H1 (cell line): ENCODE data around the gene SAMM50. TPM values are rescaled to one million over a fixed set of nuclear protein-coding genes. Genes with fewer than 3 reads are reported as not detected.

Experiments
- CTCF ChIA-PET: fragments of 300-600 bp; sonication (Branson Sonifier 250); formaldehyde crosslinking; loops from one replicate; lab custom pipeline; 2021; ENCODE audit not compliant: partially characterized antibody; lab: Charles Lee
- POLR2A ChIA-PET: fragments of 300-600 bp; sonication (Branson Sonifier 250); formaldehyde crosslinking; loops from one replicate; lab custom pipeline; 2021; ENCODE audit warnings: inconsistent platforms; ENCODE audit not compliant: partially characterized antibody; lab: Charles Lee
- DNase-seq, 2 experiments: peaks; one replicate each; pipeline versions ENCODE4 v3.0.0 to v3.0.0-alpha.2; 2010 to 2022; ENCODE audit warnings: low spot score in 2 of 2, low read depth in 1 of 2, mixed read lengths in 1 of 2
- FAIRE-seq: peaks from 2 replicates; lab custom pipeline; 2011; peaks lifted over from hg19 to GRCh38; lab: Jason Lieb, UNC
- H2AFZ ChIP-seq: 2 replicates; pipeline ENCODE4 v1.8.1; 2012; ENCODE audit warnings: low read length, inconsistent platforms
- H2AK5ac ChIP-seq: 2 replicates; pipeline ENCODE4 v1.6.1; 2013; ENCODE audit warnings: low read depth, low read length
- H2BK120ac ChIP-seq: replicated peaks from 2 replicates; pipeline ENCODE3; 2013; ENCODE audit warnings: low read depth, low read length, inconsistent platforms
- H2BK12ac ChIP-seq: 2 replicates; pipeline ENCODE4 v1.6.1; 2013; ENCODE audit warnings: low read depth, low read length
- H2BK15ac ChIP-seq: 2 replicates; pipeline ENCODE4 v1.6.1; 2013; ENCODE audit warnings: low read length
- H2BK20ac ChIP-seq: 2 replicates; pipeline ENCODE4 v1.6.1; 2013; ENCODE audit warnings: low read length
- H2BK5ac ChIP-seq: 2 replicates; pipeline ENCODE4 v1.6.1; 2013; ENCODE audit warnings: low read depth, low read length
- H3K14ac ChIP-seq: 2 replicates; pipeline ENCODE4 v1.6.1; 2013; ENCODE audit warnings: inconsistent platforms; ENCODE audit not compliant: insufficient read length
- H3K18ac ChIP-seq: 2 replicates; pipeline ENCODE4 v1.6.1; 2013; ENCODE audit warnings: low read length; ENCODE audit errors: extremely low read depth
- H3K23ac ChIP-seq: 2 replicates; pipeline ENCODE4 v1.6.1; 2013; ENCODE audit warnings: inconsistent platforms; ENCODE audit not compliant: insufficient read length
- H3K23me2 ChIP-seq: 2 replicates; pipeline ENCODE4 v1.6.1; 2013; ENCODE audit warnings: low read depth, low read length
- H3K27ac ChIP-seq: 2 replicates; pipeline ENCODE4 v1.6.1; 2011; ENCODE audit warnings: low read depth, low read length, inconsistent platforms
- H3K27me3 ChIP-seq, 4 experiments: replicated peaks in 1 of 4; 1 replicate in 1 of 4; 2 replicates in 3 of 4; pipeline versions ENCODE4 v1.6.1 to v1.8.1; 2011 to 2013; ENCODE audit warnings: low read length in 3 of 4, mild to moderate bottlenecking in 3 of 4, inconsistent platforms in 2 of 4, mixed read lengths in 2 of 4, moderate library complexity in 1 of 4; ENCODE audit not compliant: control insufficient read depth in 3 of 4, insufficient read depth in 3 of 4; ENCODE audit errors: extremely low read depth in 1 of 4
- H3K36me3 ChIP-seq, 4 experiments: 2 replicates each; pipeline versions ENCODE4 v1.6.1 to v1.8.1; 2011 to 2013; ENCODE audit warnings: mild to moderate bottlenecking in 4 of 4, low read length in 3 of 4, moderate library complexity in 2 of 4, control low read depth in 1 of 4, inconsistent platforms in 1 of 4; ENCODE audit not compliant: insufficient read depth in 4 of 4, control insufficient read depth in 2 of 4
- H3K4ac ChIP-seq: replicated peaks from 2 replicates; pipeline ENCODE3; 2013; ENCODE audit warnings: low read length, low read depth, mixed read lengths, inconsistent platforms; ENCODE audit not compliant: insufficient read length
- H3K4me1 ChIP-seq, 4 experiments: replicated peaks in 1 of 4; 1 replicate in 1 of 4; 2 replicates in 3 of 4; pipeline versions ENCODE4 v1.6.1 to v1.8.1; 2011 to 2013; ENCODE audit warnings: low read length in 3 of 4, inconsistent platforms in 2 of 4, mixed read lengths in 1 of 4; ENCODE audit not compliant: insufficient read depth in 4 of 4, control insufficient read depth in 3 of 4
- H3K4me2 ChIP-seq, 2 experiments: 2 replicates each; pipeline versions ENCODE4 v1.6.1 to v1.8.1; 2011 to 2013; ENCODE audit warnings: low read depth in 2 of 2, low read length in 2 of 2, control low read depth in 1 of 2, inconsistent platforms in 1 of 2, mild to moderate bottlenecking in 1 of 2; ENCODE audit not compliant: insufficient read depth in 1 of 2
- H3K4me3 ChIP-seq, 4 experiments: fragments of 200-600, 300-600 bp in 1 of 4; sonication (generic), shearing (Covaris generic), sonication (Bioruptor Twin) in 1 of 4; 2 replicates each; pipeline versions ENCODE4 v1.5.1 to v1.8.1; 2011 to 2016; ENCODE audit warnings: low read length in 4 of 4, low read depth in 3 of 4, control low read depth in 2 of 4, inconsistent platforms in 2 of 4, mild to moderate bottlenecking in 2 of 4, mixed read lengths in 1 of 4, moderate library complexity in 1 of 4; ENCODE audit not compliant: insufficient read depth in 2 of 4; ENCODE audit errors: extremely low read depth in 1 of 4
- H3K56ac ChIP-seq: replicated peaks from 2 replicates; pipeline ENCODE3; 2013; ENCODE audit warnings: low read depth, mild to moderate bottlenecking, mixed read lengths, low read length, inconsistent platforms; ENCODE audit not compliant: insufficient read length
- H3K79me1 ChIP-seq: 2 replicates; pipeline ENCODE4 v1.6.1; 2013; ENCODE audit warnings: low read depth, low read length, control low read depth
- H3K79me2 ChIP-seq, 2 experiments: 2 replicates each; pipeline versions ENCODE4 v1.6.1 to v1.8.1; 2012 to 2013; ENCODE audit warnings: low read length in 2 of 2, mild to moderate bottlenecking in 2 of 2, inconsistent platforms in 1 of 2; ENCODE audit not compliant: insufficient read depth in 2 of 2, control insufficient read depth in 1 of 2
- H3K9ac ChIP-seq, 4 experiments: replicated peaks in 1 of 4; 1 replicate in 1 of 4; 2 replicates in 3 of 4; pipeline versions ENCODE4 v1.6.1 to v1.8.1; 2011 to 2013; ENCODE audit warnings: low read depth in 3 of 4, low read length in 3 of 4, control low read depth in 2 of 4, mild to moderate bottlenecking in 2 of 4, moderate library complexity in 2 of 4, inconsistent platforms in 1 of 4; ENCODE audit errors: extremely low read depth in 1 of 4
- H3K9me3 ChIP-seq, 2 experiments: 2 replicates each; pipeline versions ENCODE4 v1.6.1 to v1.8.1; 2012 to 2013; ENCODE audit warnings: mild to moderate bottlenecking in 2 of 2, moderate library complexity in 2 of 2, control low read depth in 1 of 2, inconsistent platforms in 1 of 2, low read depth in 1 of 2, low read length in 1 of 2, mixed read lengths in 1 of 2; ENCODE audit not compliant: insufficient read depth in 2 of 2
- H4K20me1 ChIP-seq, 2 experiments: replicated peaks in 1 of 2; 2 replicates each; pipeline versions ENCODE3 to v1.8.1; 2011 to 2013; ENCODE audit warnings: inconsistent platforms in 2 of 2, low read length in 2 of 2, mild to moderate bottlenecking in 1 of 2; ENCODE audit not compliant: insufficient read depth in 2 of 2, control insufficient read depth in 1 of 2
- H4K5ac ChIP-seq: 2 replicates; pipeline ENCODE4 v1.6.1; 2013; ENCODE audit warnings: low read length, low read depth, mixed read lengths, inconsistent platforms; ENCODE audit not compliant: insufficient read length
- H4K8ac ChIP-seq: 2 replicates; pipeline ENCODE4 v1.8.0; 2013; ENCODE audit warnings: mild to moderate bottlenecking, moderate library complexity, low read length, inconsistent platforms; ENCODE audit not compliant: insufficient read depth; ENCODE audit errors: extremely low read depth
- H4K91ac ChIP-seq: replicated peaks from 2 replicates; pipeline ENCODE3; 2013; ENCODE audit warnings: low read length, mixed read lengths, inconsistent platforms; ENCODE audit not compliant: insufficient read length
- CTBP2 ChIP-seq: IDR thresholded peaks from 2 replicates; pipeline ENCODE4 v1.7.0; 2011; ENCODE audit warnings: borderline replicate concordance, mild to moderate bottlenecking, moderate library complexity, mixed read lengths, low read length; ENCODE audit not compliant: insufficient read depth, insufficient read length
- EP300 ChIP-seq, 2 experiments: IDR thresholded peaks; 1 replicate in 1 of 2; 2 replicates in 1 of 2; pipeline ENCODE4 v1.6.1; 2011 to 2012; ENCODE audit warnings: low read depth in 2 of 2, low read length in 2 of 2, mild to moderate bottlenecking in 2 of 2, borderline replicate concordance in 1 of 2, inconsistent platforms in 1 of 2, moderate library complexity in 1 of 2
- GTF2F1 ChIP-seq: IDR thresholded peaks from 2 replicates; pipeline ENCODE4 v1.6.1; 2012; ENCODE audit warnings: low read depth, low read length, improper control_type of control experiment, borderline replicate concordance
- KDM4A ChIP-seq: IDR thresholded peaks from one replicate; pipeline ENCODE4 v1.7.1; 2012; ENCODE audit warnings: low read depth, mild to moderate bottlenecking, moderate library complexity, low read length, inconsistent platforms; ENCODE audit not compliant: severe bottlenecking
- PHF8 ChIP-seq: fragments of 200-600 bp; sonication (generic); conservative IDR thresholded peaks from 2 replicates; pipeline ENCODE4 v1.7.1; 2012; ENCODE audit warnings: low read depth, mild to moderate bottlenecking, inconsistent platforms, low read length, moderate library complexity
- RFX5 ChIP-seq: IDR thresholded peaks from 2 replicates; pipeline ENCODE4 v1.6.1; 2011; ENCODE audit warnings: low read depth, low read length, improper control_type of control experiment, borderline replicate concordance
- SAP30 ChIP-seq: fragments of 300-600 bp; sonication (generic); IDR thresholded peaks from 2 replicates; pipeline ENCODE4 v1.7.1; 2012; ENCODE audit warnings: low read length, moderate library complexity, mild to moderate bottlenecking, inconsistent platforms; ENCODE audit not compliant: insufficient read depth, insufficient replicate concordance
- SP1 ChIP-seq: IDR thresholded peaks from 2 replicates; pipeline ENCODE4 v1.6.1; 2011; ENCODE audit warnings: low read depth, low read length
- TAF7 ChIP-seq: optimal IDR thresholded peaks from 2 replicates; pipeline ENCODE3; 2011; ENCODE audit warnings: low read depth, mild to moderate bottlenecking, inconsistent platforms, low read length, moderate library complexity, borderline replicate concordance
- ZNF274 ChIP-seq: IDR thresholded peaks from 2 replicates; pipeline ENCODE4 v1.7.0; 2012; ENCODE audit warnings: low read length, borderline replicate concordance; ENCODE audit errors: extremely low read depth
- WGBS, 2 experiments: shearing (Covaris generic) in 1 of 2; methylation state at CpG; one replicate each; pipeline versions ENCODE4 v1.1.6 to v1.1.7; 2013 to 2015; ENCODE audit warnings: low lambda C conversion rate in 2 of 2, mixed read lengths in 2 of 2, inconsistent platforms in 1 of 2, low coverage in 1 of 2, missing lambda C conversion rate in 1 of 2; ENCODE audit not compliant: insufficient replicate concordance in 2 of 2, insufficient coverage in 1 of 2, insufficient read length in 1 of 2; ENCODE audit errors: extremely low coverage in 1 of 2, missing lambda C conversion rate in 1 of 2; 5-methylcytosine and 5-hydroxymethylcytosine counted together
- polyA plus RNA-seq, 7 experiments: library from polyadenylated mRNA; depleted of rRNA in 3 of 7; stranded (reverse) in 5 of 7; unstranded in 2 of 7; fragments of >200 nt in 5 of 7; fragments of 200-250 nt in 2 of 7; gene quantifications; 1 replicate in 5 of 7; 2 replicates in 1 of 7; 4 replicates in 1 of 7; pipeline versions ENCODE4 v1.2.1 to v1.2.3, GENCODE V29; 2011 to 2013; ENCODE audit warnings: missing spikeins in 2 of 7, mixed read lengths in 2 of 7
- total RNA-seq: library from RNA; stranded (reverse); fragmentation: NEBNext Ultra II Directional; extraction: Animal tissue kit (Norgen Biotek cat#: 25700); gene quantifications from 2 replicates; pipeline ENCODE4 v1.2.1, GENCODE V29; 2021

The SAMM50 gene
- total and polyA plus RNA-seq, 2 of the 8 experiments (the other 6 are each of a cell fraction or from before 2014, with no cell fraction given) = 45.4 to 70.3 TPM

DNA sequence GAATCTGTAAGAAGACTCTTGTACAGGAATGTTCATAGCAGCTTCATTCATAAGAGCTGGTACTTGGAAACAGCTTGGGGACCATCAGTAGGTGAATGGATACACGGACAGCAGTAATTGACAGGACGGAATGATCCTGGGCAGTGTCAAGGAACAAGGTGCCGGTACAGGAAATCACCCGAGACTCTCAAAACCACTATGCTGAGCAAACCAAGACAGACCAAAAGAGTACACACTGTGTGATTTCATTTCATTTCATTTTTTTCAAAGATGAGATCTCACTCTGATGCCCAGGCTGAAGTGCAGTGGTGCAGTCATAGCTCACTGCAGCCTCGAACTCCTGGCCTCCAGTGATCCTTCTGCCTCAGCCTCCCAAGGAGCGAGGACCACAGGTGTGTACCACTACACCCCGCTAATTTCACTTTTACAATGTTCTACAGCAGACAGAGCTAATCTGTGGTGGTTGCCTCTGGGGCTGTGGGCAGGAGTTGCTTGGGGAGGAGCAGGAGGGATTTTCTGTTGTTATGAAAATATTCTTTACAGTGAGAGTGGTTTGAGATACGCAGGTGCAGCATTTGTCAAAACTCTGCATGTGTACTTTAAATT lies 84.4 kb downstream of the SAMM50 start:
- Histone ChIP-seq H3K14ac (no peak overlapping the region), H3K56ac (no peak overlapping the region), H3K4me3 (no peak overlapping the region), H4K20me1 (no peaks in the 10 kb centered on the region), H4K8ac (no peak overlapping the region), H2BK20ac (no peak overlapping the region), H2AFZ (no peak overlapping the region), H3K23ac (no peak overlapping the region), H3K27me3 (no peaks in the 10 kb centered on the region), H3K18ac (no peak overlapping the region), H3K4me2 (no peak overlapping the region), H2BK15ac (no peak overlapping the region), H3K79me2 (no peaks in the 10 kb centered on the region), H3K79me1 (no peaks in the 10 kb centered on the region; the same call in 1 of the 2 replicates), H3K4ac (no peak overlapping the region), H2BK120ac (no peak overlapping the region), H3K9ac (no peak overlapping the region), H4K5ac (no peak overlapping the region), H3K23me2 (no peaks in the 10 kb centered on the region), H3K4me1 (no peaks in the 10 kb centered on the region), H2AK5ac (no peak overlapping the region), H2BK5ac (no peak overlapping the region), H3K36me3 (no peaks in the 10 kb centered on the region), H4K91ac (no peak overlapping the region), H3K27ac (no peak overlapping the region), H3K9me3 (no peaks in the 10 kb centered on the region), H2BK12ac (no peak overlapping the region)
- no peak for TF ChIP-seq ZNF274
- no peak for TF ChIP-seq KDM4A
- TF ChIP-seq SP1 = no peak
- TF ChIP-seq PHF8 = no peak
- TF ChIP-seq RFX5 = no peak
- TF ChIP-seq GTF2F1 = no peak
- TF ChIP-seq TAF7 = no peak
- no peak for TF ChIP-seq CTBP2
- no peak for TF ChIP-seq SAP30
- TF ChIP-seq EP300 (IDR thresholded peaks at IDR 0.05; ENCODE audit: borderline replicate concordance in 1 of 2, low read depth in 2 of 2, low read length in 2 of 2) = no peak
- WGBS, 2 experiments = 92% methylated on average over 8 of the region's 8 CpGs; no CpG with 5 or more reads in 1 of the 2 experiments
- ChIA-PET CTCF (interaction anchor here (0.6 to 4.1 kb wide), 6 partner anchors 9 to 46 kb away, joined by 3 to 13 read pairs (median 3); no protein-coding TSS in a partner anchor), POLR2A (interaction anchor here (0.7 kb wide), 1 partner anchor 23 kb away, joined by 4 read pairs; no protein-coding TSS in a partner anchor)
- FAIRE-seq (no peak), DNase-seq (no peak)
